HepG2 (cell line): ENCODE measurements around the gene FKBP10. TPM values are rescaled to one million over a fixed set of nuclear protein-coding genes. Genes with fewer than 3 reads are reported as not detected.

ENCODE experiments used
- ATAC-seq: fragments of 200-7000 bp; cut with Tn5 transposase; 3 replicates; pipeline ENCODE4 v1.9.1; 2020; ENCODE audit warnings: mild to moderate bottlenecking, moderate library complexity
- BruUV-seq: library from RNA; stranded (reverse); fragments of 400-500 nt; replicated peaks from 2 replicates; lab custom pipeline; 2021; lab: Mats Ljungman, UMichigan
- CTCF ChIA-PET: fragments of 300-600 bp; formaldehyde crosslinking; extraction: SDS; loops from one replicate; lab custom pipeline; 2021; ENCODE audit warnings: low total read pairs, inconsistent platforms, low intra/inter-chr PET ratio; lab: Yijun Ruan, JAX
- POLR2A ChIA-PET: fragments of 350-600 bp; sonication (Branson Sonifier 250); formaldehyde crosslinking; loops from one replicate; lab custom pipeline; 2020; ENCODE audit warnings: antibody characterized with exemption, inconsistent platforms; lab: Yijun Ruan, JAX
- DNase-seq: peaks from one replicate; pipeline ENCODE4 v3.0.0-alpha.2; 2015; ENCODE audit warnings: low spot score
- FAIRE-seq: peaks from 3 replicates; lab custom pipeline; 2011; peaks lifted over from hg19 to GRCh38; lab: Jason Lieb, UNC
- H2AFZ ChIP-seq: one replicate; pipeline ENCODE4 v1.6.1; 2011; ENCODE audit warnings: low read length, inconsistent platforms
- H3K27ac ChIP-seq: fragments of 300-600 bp; 3 replicates; pipeline ENCODE4 v1.8.0; 2011; ENCODE audit warnings: mixed run types, mild to moderate bottlenecking, mixed read lengths, low read length, inconsistent platforms; ENCODE audit not compliant: insufficient read depth; ENCODE audit errors: extremely low read length
- H3K27me3 ChIP-seq, 2 experiments: fragments of 200-600 bp in 1 of 2; 2 replicates in 1 of 2; 3 replicates in 1 of 2; pipeline versions ENCODE4 v1.6.0 to v1.8.0; 2011; ENCODE audit warnings: low read length in 2 of 2, mild to moderate bottlenecking in 2 of 2, moderate library complexity in 2 of 2, inconsistent platforms in 1 of 2; ENCODE audit not compliant: insufficient read depth in 2 of 2, control insufficient read depth in 1 of 2
- H3K36me3 ChIP-seq, 2 experiments: fragments of 200-600 bp in 1 of 2; replicated peaks in 1 of 2; 2 replicates in 1 of 2; 3 replicates in 1 of 2; pipeline versions ENCODE4 v1.5.1 to v1.8.0; 2011; ENCODE audit warnings: low read length in 2 of 2, inconsistent platforms in 1 of 2; ENCODE audit not compliant: insufficient read depth in 2 of 2, control insufficient read depth in 1 of 2
- H3K4me1 ChIP-seq: 2 replicates; pipeline ENCODE4 v1.5.1; 2012; ENCODE audit warnings: low read length, inconsistent platforms; ENCODE audit not compliant: insufficient read depth
- H3K4me2 ChIP-seq: 2 replicates; pipeline ENCODE4 v1.6.0; 2011; ENCODE audit warnings: low read depth, low read length, inconsistent platforms
- H3K4me3 ChIP-seq, 3 experiments: fragments of 200-600 bp in 1 of 3; sonication (generic), shearing (Covaris generic) in 1 of 3; replicated peaks in 1 of 3; 2 replicates each; pipeline ENCODE4 v1.5.1; 2011 to 2016; ENCODE audit warnings: low read length in 3 of 3, inconsistent platforms in 2 of 3, low read depth in 2 of 3, mild to moderate bottlenecking in 2 of 3, control low read depth in 1 of 3, mixed read lengths in 1 of 3; ENCODE audit not compliant: insufficient read depth in 1 of 3
- H3K79me2 ChIP-seq: one replicate; pipeline ENCODE4 v1.6.1; 2011; ENCODE audit warnings: low read length, inconsistent platforms; ENCODE audit not compliant: insufficient read depth
- H3K9ac ChIP-seq: 2 replicates; pipeline ENCODE4 v1.6.0; 2011; ENCODE audit warnings: mild to moderate bottlenecking, low read depth, low read length, inconsistent platforms; ENCODE audit not compliant: insufficient read depth
- H3K9me3 ChIP-seq: 2 replicates; pipeline ENCODE4 v1.5.1; 2012; ENCODE audit warnings: mild to moderate bottlenecking, low read length
- H4K20me1 ChIP-seq: 2 replicates; pipeline ENCODE4 v1.6.0; 2011; ENCODE audit warnings: inconsistent platforms, mild to moderate bottlenecking, low read length, moderate library complexity; ENCODE audit not compliant: insufficient read depth
- ETV6 ChIP-seq: sonication (generic); formaldehyde crosslinking; conservative IDR thresholded peaks from 2 replicates; pipeline ENCODE4 v1.4.0; 2020; ENCODE audit warnings: missing genetic modification reagents
- FOSL2 ChIP-seq: sonication (generic); formaldehyde crosslinking; IDR thresholded peaks from 2 replicates; pipeline ENCODE4 v1.4.0; 2020; ENCODE audit warnings: missing genetic modification reagents
- KDM2A ChIP-seq: sonication (generic); formaldehyde crosslinking; IDR thresholded peaks from 2 replicates; pipeline ENCODE4 v1.4.0; 2020; ENCODE audit warnings: low read depth, missing genetic modification reagents, borderline replicate concordance
- POLR2G ChIP-seq: fragments of 200-400 bp; formaldehyde crosslinking; IDR thresholded peaks from 2 replicates; pipeline ENCODE4 v1.6.1; 2018; ENCODE audit warnings: mild to moderate bottlenecking, low read depth, low read length, moderate library complexity
- RXRB ChIP-seq: IDR thresholded peaks from 2 replicates; pipeline ENCODE4 v1.6.1; 2016; ENCODE audit warnings: borderline replicate concordance, missing genetic modification reagents, missing compliant biosample characterization
- SOX6 ChIP-seq, 2 experiments: fragments of 450-650 bp in 1 of 2; sonication (generic) in 1 of 2; formaldehyde crosslinking in 1 of 2; IDR thresholded peaks; 2 replicates each; pipeline versions ENCODE4 v1.4.0 to v1.6.1; 2017 to 2020; ENCODE audit warnings: antibody characterized with exemption in 1 of 2, mild to moderate bottlenecking in 1 of 2, missing genetic modification reagents in 1 of 2
- SSRP1 ChIP-seq: IDR thresholded peaks from 2 replicates; pipeline ENCODE4 v1.6.1; 2016; ENCODE audit warnings: control low read depth
- ZC3H13 ChIP-seq: sonication (generic); formaldehyde crosslinking; IDR thresholded peaks from 2 replicates; pipeline ENCODE4 v1.8.1; 2023; ENCODE audit warnings: mild to moderate bottlenecking, missing genetic modification reagents, moderate library complexity
- ZHX2 ChIP-seq, 2 experiments: sonication (generic) in 1 of 2; formaldehyde crosslinking in 1 of 2; IDR thresholded peaks; 2 replicates each; pipeline versions ENCODE4 v1.6.1 to v1.9.0; 2014 to 2022; ENCODE audit warnings: antibody characterized with exemption in 1 of 2, borderline replicate concordance in 1 of 2, inconsistent platforms in 1 of 2, low read depth in 1 of 2, missing genetic modification reagents in 1 of 2
- WGBS: methylation state at CpG from one replicate; pipeline ENCODE4 v1.1.6; 2017; ENCODE audit warnings: low lambda C conversion rate; 5-methylcytosine and 5-hydroxymethylcytosine counted together
- in situ Hi-C: cut with HindIII; loops from 2 replicates; pipeline ENCODE4 v1.10.0; 2017; ENCODE audit warnings: low pct_unique_long_range_greater_than_20kb; ENCODE audit not compliant: extremely low pct_ligation_motif_present
- intact Hi-C: fragments of 100-400 bp; cut with micrococcal nuclease; formaldehyde crosslinking; loops from one replicate; pipeline ENCODE4 v1.10.0; 2022; ENCODE audit not compliant: unreplicated experiment
- polyA plus RNA-seq, 8 experiments: library from polyadenylated mRNA; depleted of rRNA in 3 of 8; stranded (reverse) in 7 of 8; unstranded in 1 of 8; fragments of >200 nt; fragmentation: Illumina TruSeq in 4 of 8; extraction: Trizol in 4 of 8; gene quantifications; 2 replicates each; pipeline versions ENCODE4 v1.2.1 to v1.2.3, GENCODE V29; 2011 to 2016; ENCODE audit warnings: low read depth in 4 of 8, missing spikeins in 1 of 8, mixed read lengths in 1 of 8; ENCODE audit not compliant: insufficient read depth in 1 of 8
- total RNA-seq, 5 experiments: library from RNA; depleted of rRNA; stranded (reverse); fragments of >200 nt; fragmentation: Illumina TruSeq; extraction: Trizol; gene quantifications; 2 replicates each; pipeline ENCODE4 v1.2.3, GENCODE V29; 2016; ENCODE audit warnings: low read depth in 1 of 5
- TF ChIP-seq, protein P1 (sequence below): sonication (generic); formaldehyde crosslinking; IDR thresholded peaks from 2 replicates; pipeline ENCODE4 v1.4.0; 2020; ENCODE audit warnings: mild to moderate bottlenecking, missing genetic modification reagents

FKBP10 gene
- total and polyA plus RNA-seq, 2 of the 13 experiments (the other 11 are each of a cell fraction or from before 2014, with no cell fraction given), result 149 to 573 TPM

DNA sequence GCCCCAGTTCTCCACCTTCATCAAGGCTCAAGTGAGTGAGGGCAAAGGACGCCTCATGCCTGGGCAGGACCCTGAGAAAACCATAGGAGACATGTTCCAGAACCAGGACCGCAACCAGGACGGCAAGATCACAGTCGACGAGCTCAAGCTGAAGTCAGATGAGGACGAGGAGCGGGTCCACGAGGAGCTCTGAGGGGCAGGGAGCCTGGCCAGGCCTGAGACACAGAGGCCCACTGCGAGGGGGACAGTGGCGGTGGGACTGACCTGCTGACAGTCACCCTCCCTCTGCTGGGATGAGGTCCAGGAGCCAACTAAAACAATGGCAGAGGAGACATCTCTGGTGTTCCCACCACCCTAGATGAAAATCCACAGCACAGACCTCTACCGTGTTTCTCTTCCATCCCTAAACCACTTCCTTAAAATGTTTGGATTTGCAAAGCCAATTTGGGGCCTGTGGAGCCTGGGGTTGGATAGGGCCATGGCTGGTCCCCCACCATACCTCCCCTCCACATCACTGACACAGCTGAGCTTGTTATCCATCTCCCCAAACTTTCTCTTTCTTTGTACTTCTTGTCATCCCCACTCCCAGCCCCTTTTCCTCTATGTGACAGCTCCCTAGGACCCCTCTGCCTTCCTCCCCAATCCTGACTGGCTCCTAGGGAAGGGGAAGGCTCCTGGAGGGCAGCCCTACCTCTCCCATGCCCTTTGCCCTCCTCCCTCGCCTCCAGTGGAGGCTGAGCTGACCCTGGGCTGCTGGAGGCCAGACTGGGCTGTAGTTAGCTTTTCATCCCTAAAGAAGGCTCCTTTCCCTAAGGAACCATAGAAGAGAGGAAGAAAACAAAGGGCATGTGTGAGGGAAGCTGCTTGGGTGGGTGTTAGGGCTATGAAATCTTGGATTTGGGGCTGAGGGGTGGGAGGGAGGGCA is 9.7 kb downstream of the FKBP10 start (continued):
- TF ChIP-seq ZHX2 (IDR thresholded peaks at IDR 0.05; ENCODE audit: low read depth) (no peak), ZHX2 (CRISPR knock-in tag; IDR thresholded peaks at IDR 0.05; ENCODE audit: borderline replicate concordance) (no peak)

DNA sequence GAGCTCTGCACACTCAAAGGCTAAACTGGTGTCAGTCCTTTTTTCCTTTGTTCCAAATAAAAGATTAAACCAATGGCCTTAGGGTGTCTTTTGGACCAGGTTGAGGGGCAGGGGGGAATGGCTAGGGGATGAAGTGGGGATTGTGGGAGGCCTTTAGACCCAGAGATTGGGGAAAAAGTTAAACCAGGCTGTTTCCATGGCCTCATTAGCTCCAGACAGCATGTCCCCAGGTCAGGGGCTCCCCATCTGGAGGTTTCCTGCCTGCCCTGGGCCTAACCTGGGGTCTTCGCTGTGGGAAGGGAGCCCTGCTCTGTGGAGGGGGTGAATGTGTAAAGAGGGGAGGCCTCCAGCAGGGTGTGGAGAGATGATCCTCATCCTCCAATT is 10.3 kb downstream of the FKBP10 start:
- CTCF ChIA-PET, result no interaction called here
- intact Hi-C loops, result no loop called here
- DNase-seq (no peak), FAIRE-seq (no peak), ATAC-seq (peak; percentile 24)
- Histone ChIP-seq H3K4me3 (no peak overlapping the region), H3K36me3 (peaks cover 27 to 58% of the 10 kb centered on the region in 2 experiments), H3K4me2 (no peak overlapping the region), H3K4me1 (peaks cover 37% of the 10 kb centered on the region), H3K79me2 (no peaks in the 10 kb centered on the region), H3K27ac (no peak overlapping the region), H3K9ac (no peak overlapping the region), H3K27me3 (no peaks in the 10 kb centered on the region), H3K9me3 (no peaks in the 10 kb centered on the region), H4K20me1 (peaks cover 9% of the 10 kb centered on the region; the same call in 1 of the 2 replicates), H2AFZ (no peak overlapping the region)
- 0 out of 2 replicates have a peak, but pooled peaks have one; percentile 45 for TF ChIP-seq SSRP1 (CRISPR knock-in tag)
- TF ChIP-seq ZC3H13 (CRISPR knock-in tag), result peak; percentile 42; the same call in 1 of the 2 replicates
- TF ChIP-seq ETV6 (CRISPR knock-in tag), result no peak
- TF ChIP-seq, protein P1, sequence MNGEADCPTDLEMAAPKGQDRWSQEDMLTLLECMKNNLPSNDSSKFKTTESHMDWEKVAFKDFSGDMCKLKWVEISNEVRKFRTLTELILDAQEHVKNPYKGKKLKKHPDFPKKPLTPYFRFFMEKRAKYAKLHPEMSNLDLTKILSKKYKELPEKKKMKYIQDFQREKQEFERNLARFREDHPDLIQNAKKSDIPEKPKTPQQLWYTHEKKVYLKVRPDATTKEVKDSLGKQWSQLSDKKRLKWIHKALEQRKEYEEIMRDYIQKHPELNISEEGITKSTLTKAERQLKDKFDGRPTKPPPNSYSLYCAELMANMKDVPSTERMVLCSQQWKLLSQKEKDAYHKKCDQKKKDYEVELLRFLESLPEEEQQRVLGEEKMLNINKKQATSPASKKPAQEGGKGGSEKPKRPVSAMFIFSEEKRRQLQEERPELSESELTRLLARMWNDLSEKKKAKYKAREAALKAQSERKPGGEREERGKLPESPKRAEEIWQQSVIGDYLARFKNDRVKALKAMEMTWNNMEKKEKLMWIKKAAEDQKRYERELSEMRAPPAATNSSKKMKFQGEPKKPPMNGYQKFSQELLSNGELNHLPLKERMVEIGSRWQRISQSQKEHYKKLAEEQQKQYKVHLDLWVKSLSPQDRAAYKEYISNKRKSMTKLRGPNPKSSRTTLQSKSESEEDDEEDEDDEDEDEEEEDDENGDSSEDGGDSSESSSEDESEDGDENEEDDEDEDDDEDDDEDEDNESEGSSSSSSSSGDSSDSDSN, result no peak
- TF ChIP-seq RXRB (CRISPR knock-in tag), result 0 out of 2 replicates have a peak, but pooled peaks have one; percentile 17
- TF ChIP-seq SOX6 (IDR thresholded peaks at IDR 0.05), result no peak
- 0 out of 2 replicates have a peak, but pooled peaks have one; percentile 24 for TF ChIP-seq SOX6 (CRISPR knock-in tag; IDR thresholded peaks at IDR 0.05)
- TF ChIP-seq KDM2A (CRISPR knock-in tag), result peak; percentile 28; the same call in 1 of the 2 replicates
- TF ChIP-seq FOSL2 (CRISPR knock-in tag), result no peak
- peak; percentile 64 for TF ChIP-seq POLR2G
- POLR2A ChIA-PET, result interaction anchor here (1.0 to 1.8 kb wide), 6 partner anchors 9 to 136 kb away, joined by 3 to 10 read pairs (median 6); partner anchors contain the start of genes FKBP10 and P3H4
- BruUV-seq, result no TSS peak
- in situ Hi-C loops, result no loop called here
- 90% methylated on average over 1 of the region's 1 CpG for WGBS
